Stimulated activated CD8-positive, alpha-beta memory T cell treated with anti-CD3 and anti-CD28 coated beads, Interleukin-4, amount 100 ng/mL, for 48 hours (primary cell): ENCODE data around the gene DMXL2.
"Not testable (repeated sequence)": the region's sequence is repeated elsewhere in the genome, so short reads cannot be mapped to it uniquely, and the experiment has no call there.

Experiments used
- DNase-seq: peaks from one replicate; pipeline ENCODE4 v3.0.0-alpha.2; 2020

DMXL2 gene

GRCh38 chr15:51622604-51623370 lies at the start of gene DMXL2:
Gene DMXL2, minus strand, starts transcription at chr15:51622771. Its CDS starts 226 bp downstream, at chr15:51622545.
- peak; percentile 83 for DNase-seq

GRCh38 chr15:51672155-51672687 lies 49.6 kb upstream of the DMXL2 start:
- no peak for DNase-seq

- no peak for DNase-seq
Measured at GRCh38 chr15:51669381-51669780, 46.8 kb upstream of the DMXL2 start.

- DNase-seq, result no peak
Measured at GRCh38 chr15:51668446-51668845, 45.9 kb upstream of the DMXL2 start.

- DNase-seq, result no peak
Measured at GRCh38 chr15:51667478-51667877, 44.9 kb upstream of the DMXL2 start.

- DNase-seq, result no peak
Measured at GRCh38 chr15:51661072-51661471, 38.5 kb upstream of the DMXL2 start.

- no peak for DNase-seq
Measured at GRCh38 chr15:51658664-51659063, 36.1 kb upstream of the DMXL2 start.

- not testable (repeated sequence) for DNase-seq
Measured at GRCh38 chr15:51655401-51656057, 33.0 kb upstream of the DMXL2 start.

GRCh38 chr15:51652084-51652668 lies 29.6 kb upstream of the DMXL2 start:
- DNase-seq, result no peak

- no peak for DNase-seq
Measured at GRCh38 chr15:51649659-51650521, 27.3 kb upstream of the DMXL2 start.

GRCh38 chr15:51648643-51649042 lies 26.1 kb upstream of the DMXL2 start:
- DNase-seq, result not testable (repeated sequence)

GRCh38 chr15:51648101-51648500 lies 25.5 kb upstream of the DMXL2 start:
- not testable (repeated sequence) for DNase-seq

GRCh38 chr15:51647128-51647562 lies 24.6 kb upstream of the DMXL2 start:
- no peak for DNase-seq

GRCh38 chr15:51642696-51643095 lies 20.1 kb upstream of the DMXL2 start:
- no peak for DNase-seq

- DNase-seq, result no peak
Measured at GRCh38 chr15:51641490-51642130, 19.0 kb upstream of the DMXL2 start.

- no peak for DNase-seq
Measured at GRCh38 chr15:51634591-51635198, 12.1 kb upstream of the DMXL2 start.

- no peak for DNase-seq
Measured at GRCh38 chr15:51629612-51630011, 7.0 kb upstream of the DMXL2 start.

GRCh38 chr15:51625236-51625635 lies 2.7 kb upstream of the DMXL2 start:
- DNase-seq, result no peak

GRCh38 chr15:51624022-51624421 lies 1.5 kb upstream of the DMXL2 start:
- no peak for DNase-seq

GRCh38 chr15:51623386-51623938 lies 891 bp upstream of the DMXL2 start:
- no peak for DNase-seq

- peak; percentile 59 for DNase-seq
Measured at GRCh38 chr15:51621936-51622603, 501 bp downstream of the DMXL2 start.
